Measurements from ENCODE around the gene CTSZ. TPM values are rescaled to one million over a fixed set of nuclear protein-coding genes. Genes with fewer than 3 reads are reported as not detected.
"Not testable (repeated sequence)": the region's sequence is repeated elsewhere in the genome, so short reads cannot be mapped to it uniquely, and the experiment has no call there.

Gene CTSZ
- total and polyA plus RNA-seq, 11 donors = 92.2 to 482 (median 130) TPM

GRCh38 chr20:59013959-59014608 lies 7.0 kb upstream of the CTSZ start:
- WGBS, 4 donors = 73 to 79% (median 76%) methylated on average over 13 of the region's 13 CpGs
- DNase-seq (no peak), ATAC-seq (peak in 1 of 4 donors; percentile 16)
- TF ChIP-seq POLR2A (IDR thresholded peaks at IDR 0.05) = no peak
- H3K4me3 ChIP-seq = no peak overlapping the region
- peak overlapping the region in 5 of 12 donors; percentile 4 to 72 (median 29) for H3K27ac ChIP-seq
- H3K36me3 ChIP-seq = no peaks in the 10 kb centered on the region
- H3K27me3 ChIP-seq = no peaks in the 10 kb centered on the region
- intact Hi-C loops (cut with DNase I) = no loop called here
- H3K9me3 ChIP-seq = no peaks in the 10 kb centered on the region
- peaks cover 0 to 60% (median 31%) of the 10 kb centered on the region in 12 donors for H3K4me1 ChIP-seq

GRCh38 chr20:59013031-59013951 lies 6.2 kb upstream of the CTSZ start:
- Histone ChIP-seq H3K36me3 (no peaks in the 10 kb centered on the region), H3K27ac (no peak overlapping the region), H3K9me3 (no peaks in the 10 kb centered on the region), H3K4me3 (no peak overlapping the region), H3K27me3 (no peaks in the 10 kb centered on the region), H3K4me1 (peaks cover 0 to 62% (median 31%) of the 10 kb centered on the region in 12 donors)
- WGBS, 4 donors = 92 to 97% (median 93%) methylated on average over 17 of the region's 17 CpGs
- DNase-seq = no peak
- intact Hi-C loops (cut with DNase I) = no loop called here
- no peak for TF ChIP-seq POLR2A (IDR thresholded peaks at IDR 0.05)
- TF ChIP-seq CTCF (IDR thresholded peaks at IDR 0.05) = no peak
- ATAC-seq = no peak

GRCh38 chr20:59011874-59012157 lies 4.8 kb upstream of the CTSZ start:
- peak overlapping the region in 6 of 12 donors; percentile 25 to 86 (median 69) for H3K27ac ChIP-seq
- 91 to 93% (median 92%) methylated on average over 3 of the region's 3 CpGs for WGBS, 4 donors
- H3K36me3 ChIP-seq; ATAC-seq; DNase-seq; H3K9me3 ChIP-seq; intact Hi-C loops (cut with DNase I); H3K27me3 ChIP-seq: not testable (repeated sequence)
- H3K4me3 ChIP-seq = peak overlapping the region in 2 of 12 donors; percentile 8 to 24
- H3K4me1 ChIP-seq = peaks cover 0 to 61% (median 34%) of the 10 kb centered on the region in 12 donors

- peaks cover 0 to 58% (median 32%) of the 10 kb centered on the region in 12 donors for H3K4me1 ChIP-seq
- ATAC-seq (peak in 1 of 4 donors; percentile 17), DNase-seq (peak in 4 of 5 donors; percentile 36 to 56 (median 40))
- TF ChIP-seq CTCF (IDR thresholded peaks at IDR 0.05) (no peak), POLR2A (IDR thresholded peaks at IDR 0.05) (no peak)
- no peaks in the 10 kb centered on the region for H3K27me3 ChIP-seq
- no peaks in the 10 kb centered on the region for H3K36me3 ChIP-seq
- H3K4me3 ChIP-seq = peak overlapping the region in 6 of 12 donors; percentile 8 to 36 (median 12)
- intact Hi-C loops (cut with DNase I) = no loop called here
- WGBS, 4 donors = 45 to 60% (median 54%) methylated on average over 16 to 17 of the region's 17 CpGs
- no peaks in the 10 kb centered on the region for H3K9me3 ChIP-seq
- H3K27ac ChIP-seq = peak overlapping the region in 11 of 12 donors; percentile 2 to 86 (median 33)
Observed at GRCh38 chr20:59010995-59011873, 4.2 kb upstream of the CTSZ start.

All from heart left ventricle (tissue), 16 donors.